DMS 273 (cell line): ENCODE results near the gene SFT2D2.

Experiments
- DNase-seq: peaks from one replicate; lab custom pipeline; 2025; ENCODE audit not compliant: unreplicated experiment; lab: John Stamatoyannopoulos, UW

Gene SFT2D2

DNA sequence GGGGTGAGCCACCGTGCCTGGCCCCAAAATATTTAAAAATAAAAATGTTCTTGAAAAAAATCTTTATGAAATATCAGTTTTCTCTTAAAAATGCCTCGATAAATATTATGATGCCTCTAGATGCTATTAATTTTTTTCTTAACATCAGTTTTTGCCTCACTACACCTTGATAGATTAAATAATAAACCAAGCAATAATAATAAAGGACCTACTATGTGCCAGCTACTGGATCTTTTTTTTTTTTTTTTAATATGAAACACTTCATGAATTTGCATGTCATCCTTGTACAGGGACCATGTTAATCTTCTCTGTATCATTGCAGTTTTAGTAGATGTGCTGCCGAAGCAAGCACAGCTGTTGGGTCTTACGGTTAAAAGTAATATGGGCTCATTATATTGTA, 37.3 kb downstream of the SFT2D2 start:
- DNase-seq: no peak

DNA sequence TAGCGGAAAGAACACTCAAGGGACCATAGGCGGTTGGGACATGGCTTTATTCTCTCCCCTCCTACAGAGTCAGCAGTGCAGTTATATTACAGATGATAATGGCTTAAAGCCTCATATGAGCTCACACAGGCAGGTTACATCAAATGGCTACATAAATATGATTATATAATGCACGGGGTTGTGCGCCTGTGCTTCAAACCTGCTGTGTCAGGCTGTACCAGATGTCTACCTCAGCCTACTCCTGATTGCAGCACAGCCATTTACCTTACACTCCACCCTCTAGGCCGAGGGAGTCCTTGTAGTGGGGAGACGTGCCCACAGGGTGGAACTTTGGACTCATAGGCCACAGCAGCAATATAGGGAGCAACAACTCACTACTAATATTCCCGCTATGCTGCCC, 38.5 kb downstream of the SFT2D2 start:
- DNase-seq: no peak

DNA sequence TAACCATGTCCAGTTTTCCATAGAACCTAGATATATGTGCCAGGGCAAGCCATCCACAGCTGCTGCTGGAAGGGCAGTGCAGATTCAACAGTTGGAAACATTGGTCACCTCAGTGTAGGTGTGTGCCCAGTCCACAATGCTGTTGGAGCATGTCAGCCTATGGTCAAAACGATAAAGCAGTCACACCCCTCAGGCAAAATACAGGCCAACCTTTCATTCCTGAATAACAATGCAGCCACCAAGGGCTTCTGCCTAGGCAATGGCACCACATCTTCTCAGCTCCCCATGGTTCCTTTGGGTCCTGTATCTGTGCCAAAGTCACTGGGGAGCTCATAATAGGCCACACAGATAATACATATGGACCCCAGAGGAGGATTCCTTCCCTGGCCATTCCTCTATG, 39.8 kb downstream of the SFT2D2 start:
- no peak for DNase-seq

DNA sequence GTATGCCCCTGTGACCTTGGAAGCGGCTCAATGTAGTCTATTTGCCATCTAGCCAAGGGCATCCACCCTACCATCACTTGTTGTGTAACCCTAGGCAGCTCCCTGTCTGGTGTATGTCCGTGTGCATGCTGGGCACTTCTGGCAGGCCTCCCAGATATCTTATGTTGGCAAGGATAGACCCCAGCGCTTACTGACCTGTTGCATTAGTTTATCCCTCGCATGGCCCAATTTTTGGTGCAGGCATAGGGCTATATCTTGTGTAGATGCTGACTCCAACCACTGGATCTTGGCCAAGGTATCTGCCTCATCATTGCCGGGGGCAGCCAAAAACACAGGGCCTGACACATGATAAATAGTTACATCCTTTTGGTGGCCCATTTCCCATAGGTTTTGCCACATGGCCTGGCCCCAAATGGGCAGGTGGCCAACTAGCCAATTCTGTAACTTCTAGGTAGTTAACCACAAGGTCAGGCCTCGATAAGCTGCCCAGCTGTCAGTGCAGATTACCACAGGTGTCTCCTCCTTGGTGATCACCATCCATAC, 40.9 kb downstream of the SFT2D2 start:
- no peak for DNase-seq

DNA sequence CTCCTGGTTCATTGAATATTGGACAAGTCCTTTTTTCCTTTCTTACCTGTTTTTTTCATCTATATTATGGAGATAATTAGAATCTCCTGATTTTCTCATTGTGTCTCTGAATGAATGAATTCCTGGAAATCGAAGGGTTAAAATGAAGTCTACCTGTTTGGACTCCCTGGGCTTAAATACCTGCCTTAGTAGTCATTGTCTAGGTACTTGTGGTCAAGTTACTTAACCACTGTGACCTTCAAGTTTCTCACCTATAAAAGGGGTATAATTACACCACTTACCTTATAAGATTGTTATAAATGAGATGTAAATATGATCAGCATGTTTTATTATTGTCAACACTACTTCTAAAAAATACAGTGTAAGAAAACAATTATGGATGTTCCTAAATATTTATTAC, 45.8 kb downstream of the SFT2D2 start:
- no peak for DNase-seq

DNA sequence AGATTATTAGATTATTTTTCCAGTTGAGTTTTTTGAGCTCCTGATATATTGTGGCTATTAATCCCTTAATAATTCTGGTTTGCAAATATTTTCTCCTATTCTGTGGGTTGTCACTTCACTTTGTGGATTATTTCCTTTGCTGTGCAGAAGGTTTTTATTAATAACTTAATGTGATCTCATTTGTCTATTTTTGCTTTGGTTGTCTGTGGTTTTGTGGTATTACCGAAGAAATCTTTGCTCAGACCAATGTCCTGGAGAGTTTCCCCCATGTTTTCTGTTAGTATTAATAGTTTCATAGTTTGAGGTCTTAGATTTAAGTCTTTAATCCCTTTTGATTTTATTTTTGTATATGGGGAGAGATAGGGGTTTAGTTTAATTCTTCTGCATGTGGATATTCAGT, 47.8 kb downstream of the SFT2D2 start:
- DNase-seq: no peak

DNA sequence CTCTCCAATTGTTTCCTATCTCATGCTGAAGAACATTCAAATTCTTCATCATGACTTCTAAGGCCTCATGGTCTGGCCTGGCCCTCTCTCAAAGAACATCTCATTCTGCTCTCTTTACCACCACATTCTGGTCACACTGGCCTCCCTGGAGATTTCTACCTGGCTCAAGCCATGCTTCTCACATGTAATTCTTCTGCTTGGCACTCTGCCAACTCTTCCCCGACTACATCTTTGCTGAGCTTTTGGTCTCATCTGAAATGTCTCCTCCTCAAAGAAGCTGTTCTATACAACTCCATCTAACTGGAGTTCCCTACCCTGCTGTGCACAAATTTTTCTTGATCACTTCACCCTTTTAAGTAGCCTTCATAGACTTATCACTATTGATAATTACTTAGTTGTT, 53.4 kb downstream of the SFT2D2 start:
- DNase-seq: no peak

DNA sequence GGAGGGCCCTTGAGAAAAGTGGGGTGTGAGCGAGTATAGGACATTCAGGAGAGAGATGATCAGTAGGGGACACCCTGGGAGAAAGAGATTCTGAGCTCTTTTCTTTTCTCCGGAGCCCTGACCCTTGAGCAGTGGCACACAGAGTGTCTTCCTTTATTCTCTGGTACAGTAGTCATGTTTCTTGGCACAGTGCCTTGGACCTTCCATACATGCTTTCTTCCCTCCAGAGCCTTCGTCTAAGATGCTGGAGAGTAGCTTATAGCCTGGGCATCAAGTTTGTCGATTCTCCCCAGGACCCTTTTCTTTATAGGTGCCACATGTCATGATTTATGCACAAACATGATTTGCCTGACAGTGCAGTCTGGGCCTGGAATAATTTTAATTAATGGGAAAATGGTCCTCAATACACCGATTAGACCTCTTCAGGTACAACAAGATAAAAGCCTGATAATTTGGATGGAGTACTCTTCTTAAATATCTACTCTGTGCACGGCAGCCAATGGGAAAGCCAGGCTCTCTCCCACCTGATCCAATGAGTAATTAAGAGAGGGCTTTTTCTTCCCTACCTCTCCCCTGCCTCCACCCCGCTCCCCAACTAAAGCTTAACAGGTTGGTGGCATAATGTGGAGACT, 54.6 kb downstream of the SFT2D2 start, which contains the start of gene TBX19:
Gene TBX19, plus strand, starts transcription at position 582 of the 632 bp plus-strand sequence. CDS start 214 bp downstream, outside the sequence.
- no peak for DNase-seq

DNA sequence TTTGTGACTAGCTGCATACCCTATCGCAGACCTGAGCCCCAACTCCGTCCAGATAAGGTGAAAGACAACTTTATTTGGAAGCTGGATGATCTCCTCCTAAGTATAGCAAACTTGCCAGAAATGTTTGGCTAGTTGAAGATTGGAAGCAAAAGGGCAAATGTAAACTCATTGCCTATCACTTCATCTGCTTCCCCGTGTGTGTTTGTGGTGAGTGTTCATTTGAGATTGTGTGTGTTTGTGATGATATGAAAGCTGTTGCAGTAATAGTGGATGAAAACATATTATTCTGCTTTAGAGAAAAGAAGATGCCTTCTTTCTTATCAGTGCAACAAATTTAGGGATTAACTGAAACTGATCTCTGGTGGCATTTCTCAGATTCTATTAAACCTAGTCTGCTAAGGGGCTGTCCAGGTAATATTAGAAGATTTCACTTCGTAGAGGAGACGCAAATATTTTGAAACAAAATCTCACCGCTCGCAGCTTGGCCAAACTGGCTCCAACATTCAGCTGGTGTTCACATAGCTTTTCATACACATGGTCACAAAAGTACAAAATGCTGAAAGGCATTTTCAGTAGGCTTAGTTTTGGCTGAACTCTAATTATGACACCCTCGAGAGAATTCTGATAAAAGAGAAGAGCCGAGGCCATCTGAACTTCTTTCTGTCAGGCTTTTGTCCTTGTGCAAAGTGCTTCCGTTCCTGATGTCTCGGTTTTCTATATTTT, 56.0 kb downstream of the SFT2D2 start:
- no peak for DNase-seq

DNA sequence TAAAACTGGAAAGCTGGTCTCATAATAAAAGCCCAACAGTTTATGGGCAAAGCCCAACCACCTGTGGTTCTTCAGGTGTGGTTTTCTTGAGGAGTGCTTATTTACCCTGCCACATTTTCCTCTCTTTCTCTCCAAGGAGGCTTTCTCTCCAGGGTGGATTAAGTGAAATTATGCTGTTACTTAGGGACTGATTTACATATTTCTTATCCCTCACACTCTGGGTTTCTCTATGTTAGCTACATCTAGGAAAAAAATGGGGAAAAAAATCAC, 59.7 kb downstream of the SFT2D2 start:
- DNase-seq: no peak

DNA sequence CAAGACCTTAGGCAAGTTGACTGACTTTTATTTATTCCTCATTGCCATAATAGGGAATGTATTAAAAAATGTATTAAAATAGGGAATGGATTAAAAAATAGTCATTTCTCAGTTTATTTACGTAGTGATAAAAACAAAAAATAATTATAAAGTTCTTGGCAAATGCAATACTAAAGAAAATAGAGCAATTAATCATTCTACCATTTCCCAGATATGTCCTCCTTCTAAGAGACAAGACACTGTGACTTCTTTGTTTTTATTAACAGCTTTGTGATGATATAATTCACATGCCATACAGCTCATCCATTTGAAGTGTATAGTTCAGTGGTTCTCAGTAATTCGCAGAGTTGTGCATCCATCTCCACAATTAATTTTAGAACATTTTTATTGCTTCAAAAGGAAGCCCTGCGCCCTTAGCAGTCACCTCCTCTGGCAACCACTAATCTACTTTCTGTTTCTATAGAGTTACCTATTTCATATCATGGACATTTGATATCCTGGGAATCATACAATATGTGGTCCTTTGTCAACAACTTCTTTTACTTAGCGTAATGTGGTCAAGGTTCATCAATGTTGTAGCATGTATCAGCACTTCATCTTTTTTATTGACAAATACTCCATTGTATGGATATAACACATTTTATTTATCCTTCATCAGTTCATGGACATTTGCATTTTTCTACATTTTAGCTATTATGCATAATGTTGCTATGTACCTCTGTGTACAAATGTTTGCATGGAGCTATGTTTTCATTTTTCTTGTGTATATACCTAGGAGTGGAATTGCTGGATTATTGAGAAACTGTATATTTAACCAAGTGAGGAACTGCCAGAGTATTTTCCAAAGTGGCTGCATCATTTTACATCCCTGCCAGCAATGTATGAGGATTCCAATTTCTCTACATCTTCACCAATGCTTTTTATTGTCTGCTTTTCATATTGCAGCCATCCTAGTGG, 60.4 kb downstream of the SFT2D2 start:
- no peak for DNase-seq

DNA sequence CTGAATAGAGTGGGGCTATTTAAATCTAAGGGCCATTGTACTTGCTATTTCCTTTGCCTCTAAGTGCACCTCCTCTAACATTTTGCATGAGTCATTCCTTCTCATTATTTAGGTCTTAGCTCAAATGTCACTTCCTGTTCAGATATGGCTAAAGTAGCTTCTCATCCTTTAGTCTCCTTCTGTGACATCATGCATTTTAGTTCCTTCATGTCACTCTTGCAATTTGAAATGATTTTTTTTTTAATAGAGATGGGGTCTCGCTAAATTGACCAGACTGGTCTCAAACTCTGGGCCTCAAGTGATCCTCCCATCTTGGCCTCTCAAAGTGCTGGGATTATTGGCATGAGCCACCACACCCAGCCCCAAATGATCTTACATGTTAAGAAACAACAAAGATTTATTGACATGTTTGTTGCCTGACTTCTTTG, 61.4 kb downstream of the SFT2D2 start:
- no peak for DNase-seq

DNA sequence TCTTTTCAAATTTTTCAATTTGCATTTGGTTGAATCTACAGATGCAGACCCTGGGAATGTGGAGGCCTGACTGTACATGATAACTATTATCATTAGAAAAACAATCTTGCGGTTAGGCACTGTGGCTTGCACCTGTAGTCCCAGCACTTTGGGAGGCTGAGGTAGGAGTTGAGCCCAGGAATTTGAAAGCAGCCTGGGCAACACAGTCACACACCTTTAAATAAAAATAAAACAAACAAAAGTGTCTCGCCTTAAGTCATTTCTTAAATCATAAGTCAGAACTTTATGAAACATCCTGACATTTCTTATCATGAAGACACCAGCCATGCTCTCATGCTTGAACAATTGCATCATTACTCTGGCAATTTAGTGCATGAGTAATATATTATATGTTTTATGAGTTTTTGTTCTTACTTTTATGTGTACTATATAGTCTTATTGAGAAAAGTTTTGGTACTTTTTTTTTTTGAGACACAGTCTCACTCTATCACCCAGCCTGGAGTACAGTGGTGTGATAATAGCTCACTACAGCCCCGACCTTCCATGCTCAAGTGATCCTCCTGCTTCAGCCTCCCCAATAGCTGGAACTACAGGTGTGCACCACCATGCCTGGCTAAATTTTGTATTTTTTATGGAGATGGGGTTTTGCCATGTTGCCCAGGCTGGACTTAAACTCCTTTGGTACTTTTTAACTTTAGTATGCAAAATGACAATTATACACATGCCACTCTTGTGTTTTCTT, 62.7 kb downstream of the SFT2D2 start:
- DNase-seq: no peak

DNA sequence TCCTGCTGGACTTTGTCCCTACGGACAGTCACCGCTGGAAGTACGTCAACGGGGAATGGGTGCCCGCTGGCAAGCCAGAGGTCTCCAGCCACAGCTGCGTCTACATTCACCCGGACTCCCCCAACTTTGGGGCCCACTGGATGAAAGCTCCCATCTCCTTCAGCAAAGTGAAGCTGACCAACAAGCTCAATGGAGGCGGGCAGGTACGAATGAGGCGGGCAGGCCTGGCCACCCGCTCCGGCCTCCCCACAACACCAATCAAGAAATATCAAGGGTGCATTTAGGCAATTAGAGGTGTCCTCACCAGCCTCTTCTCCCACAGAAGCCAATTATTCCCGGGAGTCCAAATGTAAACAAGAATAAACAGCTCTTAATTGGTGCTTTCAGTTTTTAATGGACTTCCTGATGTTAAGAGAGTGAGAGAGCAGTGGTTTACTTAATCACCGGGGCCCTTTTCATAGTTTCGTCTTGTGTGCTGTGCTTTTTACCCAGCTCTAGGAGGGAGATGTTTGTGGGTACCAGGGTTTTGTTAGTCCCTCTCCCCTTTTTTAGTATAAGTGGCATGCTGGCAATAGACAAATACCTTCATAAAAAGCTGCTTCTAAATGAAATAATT, 65.5 kb downstream of the SFT2D2 start:
- DNase-seq: no peak

DNA sequence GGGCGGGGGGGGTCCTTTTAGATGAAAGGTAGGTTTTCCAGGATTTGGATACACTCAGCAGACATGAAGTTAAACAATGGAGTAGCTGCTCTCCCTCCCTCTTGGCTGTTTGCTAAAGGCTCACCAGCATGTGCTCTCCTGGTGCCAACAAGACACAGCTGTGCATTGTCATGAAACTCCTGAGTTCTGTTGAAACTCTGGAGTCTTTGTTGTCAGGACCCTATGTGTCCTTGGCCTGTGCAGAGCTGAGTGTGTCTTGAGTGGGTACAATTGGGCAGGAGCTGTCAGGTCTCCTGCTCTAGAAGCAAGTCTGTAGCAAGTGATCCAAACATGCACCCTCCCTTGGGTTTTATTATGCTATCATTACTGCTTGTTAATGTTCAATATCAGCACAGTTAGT, 67.6 kb downstream of the SFT2D2 start:
- no peak for DNase-seq

DNA sequence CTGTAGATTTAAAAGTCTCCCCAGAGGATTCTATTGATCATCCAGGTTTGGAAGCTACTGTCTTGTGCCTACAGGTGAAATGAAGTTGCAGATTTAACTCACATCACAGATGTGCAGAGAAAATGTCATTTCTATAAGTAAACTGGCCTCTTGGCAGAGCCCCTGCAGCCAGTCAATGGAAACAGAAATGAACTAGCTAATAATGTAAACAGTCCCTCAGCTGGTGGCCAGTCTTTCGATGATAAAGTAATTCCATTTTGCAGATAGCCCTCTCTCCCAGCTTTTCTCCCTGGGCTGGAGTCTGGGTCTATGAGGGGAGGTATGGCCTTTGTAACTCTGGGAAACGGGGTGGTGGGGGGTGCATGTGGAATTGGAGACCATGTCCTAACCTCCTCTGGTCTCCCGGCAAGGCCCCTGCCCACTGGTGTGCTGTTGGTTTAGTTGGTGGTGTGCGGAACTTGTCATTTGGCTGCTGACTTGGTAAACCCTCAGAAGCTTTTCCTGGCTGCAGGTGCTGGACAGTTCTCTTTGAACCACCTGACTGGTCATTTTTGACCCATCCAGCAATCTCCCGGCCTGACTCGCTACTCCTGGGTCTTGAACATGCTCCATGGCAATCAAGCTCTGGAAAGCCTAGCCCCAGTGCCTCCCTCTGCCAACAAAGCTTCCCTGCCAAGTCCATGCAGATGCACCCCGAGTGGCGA, 69.8 kb downstream of the SFT2D2 start:
- no peak for DNase-seq

DNA sequence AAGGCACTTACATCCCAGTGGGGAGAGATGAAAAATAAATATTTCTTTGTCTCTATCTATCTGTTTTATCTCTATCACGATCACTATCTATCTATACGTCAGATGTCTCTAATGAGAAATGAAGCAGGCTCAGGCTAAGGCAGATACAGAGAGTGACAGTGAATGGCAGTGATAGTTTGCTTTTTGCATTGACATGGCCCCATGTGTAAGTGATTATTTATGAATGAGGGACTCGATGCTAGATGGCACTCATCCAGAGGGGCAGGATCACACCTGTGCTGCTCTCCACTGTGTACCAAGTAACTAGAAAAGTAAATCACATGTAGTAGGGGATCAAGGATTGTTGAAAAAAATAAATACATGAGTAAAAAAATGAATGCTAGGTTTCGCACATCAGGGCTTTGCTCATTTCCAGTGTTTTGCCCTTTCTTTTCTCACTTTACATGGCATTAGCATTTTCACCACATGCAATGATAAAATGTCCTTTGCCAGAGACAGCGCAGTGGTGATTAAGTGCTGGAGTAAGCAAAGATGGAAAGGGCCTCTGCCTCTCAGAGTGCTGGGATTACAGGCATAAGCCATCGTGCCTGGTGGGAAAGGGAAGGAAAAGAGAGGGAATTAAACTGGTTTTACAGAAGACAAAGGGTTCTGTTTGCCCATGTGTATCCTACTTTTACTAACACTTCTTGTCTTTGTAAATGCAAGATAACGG, 71.4 kb downstream of the SFT2D2 start:
- no peak for DNase-seq

DNA sequence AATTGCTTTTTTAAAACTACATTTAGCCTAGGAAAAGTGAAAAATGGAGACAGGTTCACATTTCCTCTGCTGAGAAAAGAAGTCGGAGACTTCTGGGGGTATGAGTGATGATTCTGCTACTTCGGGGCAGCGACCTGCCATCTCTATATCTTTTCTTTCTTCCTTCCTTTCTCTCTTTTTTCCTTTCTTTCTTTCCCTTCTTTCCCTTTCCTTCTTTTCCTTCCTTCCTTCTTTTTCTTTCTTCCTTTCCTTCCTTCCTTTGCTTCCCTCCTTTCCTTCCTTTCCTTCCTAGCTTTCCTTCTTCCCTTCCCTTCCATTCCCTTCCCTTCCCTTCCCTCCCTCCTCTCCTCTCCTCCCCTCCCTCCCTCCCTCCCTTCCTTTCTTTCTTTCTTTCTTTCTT, 72.6 kb downstream of the SFT2D2 start:
- no peak for DNase-seq

DNA sequence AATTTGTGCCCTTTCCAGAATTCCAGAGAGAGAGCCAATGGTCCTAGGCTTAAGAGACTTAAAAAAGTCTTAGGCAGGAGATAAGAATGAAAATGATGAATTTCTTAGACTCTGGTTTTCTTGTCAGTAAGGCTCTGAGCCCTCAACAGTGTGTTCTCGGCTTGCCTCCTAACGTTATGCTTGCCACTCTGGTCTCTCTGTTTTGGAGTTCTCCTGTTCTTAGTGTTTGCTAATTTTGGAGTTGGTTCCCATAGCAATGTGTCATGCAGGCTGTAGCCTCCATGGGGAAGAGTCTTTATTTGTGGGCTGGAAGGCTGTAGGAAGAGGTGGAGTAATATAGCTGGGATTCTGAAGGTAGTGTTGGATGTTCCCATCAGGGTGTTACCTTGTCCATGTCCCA, 74.8 kb downstream of the SFT2D2 start:
- DNase-seq: no peak
